GM23338 (cell line): Measurements from ENCODE around the gene TPGS2.

Experiments
- CTCF ChIP-seq, 2 experiments: fragments of 200-600 bp in 1 of 2; sonication (generic) in 1 of 2; conservative IDR thresholded peaks; 2 replicates each; pipeline versions ENCODE4 v1.5.1 to v1.6.1; 2016 to 2017; ENCODE audit warnings: antibody characterized with exemption in 2 of 2, low read depth in 2 of 2, mild to moderate bottlenecking in 2 of 2, moderate library complexity in 1 of 2
- EZH2phosphoT487 ChIP-seq: fragments of 200-600 bp; sonication (generic); IDR thresholded peaks from one replicate; pipeline ENCODE4 v1.8.1; 2018; ENCODE audit warnings: antibody characterized with exemption; ENCODE audit not compliant: unreplicated experiment
- JUNB ChIP-seq: IDR thresholded peaks from one replicate; pipeline ENCODE4 v1.6.1; 2016; ENCODE audit warnings: antibody characterized with exemption; ENCODE audit not compliant: unreplicated experiment
- POLR2AphosphoS5 ChIP-seq: IDR thresholded peaks from 2 replicates; pipeline ENCODE4 v1.6.1; 2016; ENCODE audit warnings: antibody characterized with exemption, low read depth
- STAT1 ChIP-seq: IDR thresholded peaks from one replicate; pipeline ENCODE4 v1.6.1; 2016; ENCODE audit warnings: antibody characterized with exemption; ENCODE audit not compliant: unreplicated experiment
- ZNF114 ChIP-seq: fragments of 250-450 bp; sonication (Bioruptor Pico); IDR thresholded peaks from 2 replicates; pipeline ENCODE4 v1.5.0; 2020; ENCODE audit warnings: mild to moderate bottlenecking, moderate library complexity
- TF ChIP-seq, protein P1 (sequence below): IDR thresholded peaks from one replicate; pipeline ENCODE4 v1.6.1; 2018; ENCODE audit warnings: antibody characterized with exemption; ENCODE audit not compliant: unreplicated experiment

DNA sequence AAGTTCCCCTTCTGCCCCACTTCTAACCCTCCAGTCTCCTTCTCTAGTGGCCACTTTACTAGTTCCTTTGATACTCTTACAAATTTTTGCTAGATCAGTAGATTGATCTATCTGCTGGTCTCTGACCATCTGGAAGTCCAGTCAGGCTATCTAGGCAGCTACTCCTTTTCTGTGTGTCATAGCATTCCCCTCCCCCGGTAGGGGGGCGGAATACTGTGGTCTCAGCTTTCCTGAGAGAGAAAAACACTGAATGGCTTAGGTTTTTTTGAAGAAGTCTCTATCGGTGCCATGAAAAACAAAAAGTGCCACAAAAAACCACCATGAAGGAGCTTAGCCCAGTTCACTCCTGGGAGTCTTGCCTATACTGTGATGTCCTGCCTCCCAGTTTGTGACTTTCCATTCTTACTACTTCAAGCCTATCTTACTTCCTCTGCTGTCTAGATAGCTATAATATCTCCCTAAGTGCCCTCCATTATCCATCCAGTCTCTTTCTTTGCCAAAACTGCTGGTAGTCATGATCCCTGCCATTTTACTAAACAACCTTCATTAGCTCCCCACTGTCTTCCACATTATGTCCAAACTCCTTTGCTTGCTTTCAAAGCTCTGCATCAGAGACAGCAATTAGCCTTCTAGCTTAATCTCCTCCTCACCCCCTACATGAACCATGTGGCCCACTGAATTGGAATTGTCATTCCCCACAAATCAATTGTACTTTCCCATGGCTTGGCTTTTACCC lies 29.9 kb downstream of the TPGS2 start:
- TF ChIP-seq, protein P1, sequence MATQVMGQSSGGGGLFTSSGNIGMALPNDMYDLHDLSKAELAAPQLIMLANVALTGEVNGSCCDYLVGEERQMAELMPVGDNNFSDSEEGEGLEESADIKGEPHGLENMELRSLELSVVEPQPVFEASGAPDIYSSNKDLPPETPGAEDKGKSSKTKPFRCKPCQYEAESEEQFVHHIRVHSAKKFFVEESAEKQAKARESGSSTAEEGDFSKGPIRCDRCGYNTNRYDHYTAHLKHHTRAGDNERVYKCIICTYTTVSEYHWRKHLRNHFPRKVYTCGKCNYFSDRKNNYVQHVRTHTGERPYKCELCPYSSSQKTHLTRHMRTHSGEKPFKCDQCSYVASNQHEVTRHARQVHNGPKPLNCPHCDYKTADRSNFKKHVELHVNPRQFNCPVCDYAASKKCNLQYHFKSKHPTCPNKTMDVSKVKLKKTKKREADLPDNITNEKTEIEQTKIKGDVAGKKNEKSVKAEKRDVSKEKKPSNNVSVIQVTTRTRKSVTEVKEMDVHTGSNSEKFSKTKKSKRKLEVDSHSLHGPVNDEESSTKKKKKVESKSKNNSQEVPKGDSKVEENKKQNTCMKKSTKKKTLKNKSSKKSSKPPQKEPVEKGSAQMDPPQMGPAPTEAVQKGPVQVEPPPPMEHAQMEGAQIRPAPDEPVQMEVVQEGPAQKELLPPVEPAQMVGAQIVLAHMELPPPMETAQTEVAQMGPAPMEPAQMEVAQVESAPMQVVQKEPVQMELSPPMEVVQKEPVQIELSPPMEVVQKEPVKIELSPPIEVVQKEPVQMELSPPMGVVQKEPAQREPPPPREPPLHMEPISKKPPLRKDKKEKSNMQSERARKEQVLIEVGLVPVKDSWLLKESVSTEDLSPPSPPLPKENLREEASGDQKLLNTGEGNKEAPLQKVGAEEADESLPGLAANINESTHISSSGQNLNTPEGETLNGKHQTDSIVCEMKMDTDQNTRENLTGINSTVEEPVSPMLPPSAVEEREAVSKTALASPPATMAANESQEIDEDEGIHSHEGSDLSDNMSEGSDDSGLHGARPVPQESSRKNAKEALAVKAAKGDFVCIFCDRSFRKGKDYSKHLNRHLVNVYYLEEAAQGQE: no peak
- TF ChIP-seq EZH2phosphoT487 (no peak), CTCF (conservative IDR thresholded peaks at IDR 0.05; ENCODE audit: low read depth in 2 of 2) (no peak), ZNF114 (CRISPR knock-in tag) (no peak), STAT1 (no peak), JUNB (no peak), POLR2AphosphoS5 (no peak)
